Activated CD4-positive, alpha-beta T cell treated with anti-CD3 and anti-CD28 coated beads, Interleukin-2, amount 50 U/mL, for 24 hours (primary cell): ENCODE measurements around the gene CACNA1D.

ENCODE experiments used
- DNase-seq, 2 donors: peaks; one replicate each; pipeline ENCODE4 v3.0.0-alpha.2; 2020; ENCODE audit warnings: low read depth in 1 of 2, low spot score in 1 of 2

CACNA1D gene

GRCh38 chr3:53776494-53777101, 282.2 kb downstream of the CACNA1D start:
- no peak for DNase-seq

- DNase-seq = no peak
These were observed 283.1 kb downstream of the CACNA1D start for GRCh38 chr3:53777468-53777867.

- no peak for DNase-seq
These were observed 283.7 kb downstream of the CACNA1D start for GRCh38 chr3:53778153-53778552.

GRCh38 chr3:53780171-53780570, 285.8 kb downstream of the CACNA1D start:
- DNase-seq = no peak

GRCh38 chr3:53780806-53781205, 286.4 kb downstream of the CACNA1D start:
- no peak for DNase-seq

- no peak for DNase-seq
These were observed 292.6 kb downstream of the CACNA1D start for GRCh38 chr3:53787016-53787415.

GRCh38 chr3:53788038-53788437, 293.6 kb downstream of the CACNA1D start:
- no peak for DNase-seq

GRCh38 chr3:53789459-53789858, 295.0 kb downstream of the CACNA1D start:
- no peak for DNase-seq

GRCh38 chr3:53790470-53790869, 296.1 kb downstream of the CACNA1D start:
- no peak for DNase-seq

GRCh38 chr3:53791317-53791716, 296.9 kb downstream of the CACNA1D start:
- no peak for DNase-seq

- no peak for DNase-seq
These were observed 298.5 kb downstream of the CACNA1D start for GRCh38 chr3:53792866-53793265.

- DNase-seq = no peak
These were observed 300.2 kb downstream of the CACNA1D start for GRCh38 chr3:53794597-53794996.

- no peak for DNase-seq
These were observed 300.8 kb downstream of the CACNA1D start for GRCh38 chr3:53795176-53795575.

- no peak for DNase-seq
These were observed 301.6 kb downstream of the CACNA1D start for GRCh38 chr3:53795789-53796560.

- no peak for DNase-seq
These were observed 303.7 kb downstream of the CACNA1D start for GRCh38 chr3:53798144-53798543.

- DNase-seq = no peak
These were observed 305.0 kb downstream of the CACNA1D start for GRCh38 chr3:53799338-53799865.

GRCh38 chr3:53800041-53800906, 305.9 kb downstream of the CACNA1D start:
- DNase-seq = no peak

- DNase-seq = no peak
These were observed 306.9 kb downstream of the CACNA1D start for GRCh38 chr3:53801319-53801718.

GRCh38 chr3:53802256-53802880, 308.0 kb downstream of the CACNA1D start:
- DNase-seq = no peak

- DNase-seq = no peak
These were observed 308.9 kb downstream of the CACNA1D start for GRCh38 chr3:53803124-53803815.
